Stomach smooth muscle (tissue), 2 donors: Measurements from ENCODE around the gene RPS21.
A peak's percentile ranks its signal among the peaks of the same experiment; 100 is the strongest.

Source experiments
- H3K27ac ChIP-seq: one replicate; pipeline ENCODE4 v1.7.0; 2013; ENCODE audit warnings: mild to moderate bottlenecking, low read length, inconsistent platforms
- H3K27me3 ChIP-seq, 2 donors: one replicate each; pipeline ENCODE4 v1.7.0; 2013; ENCODE audit warnings: low read length in 2 of 2; ENCODE audit not compliant: insufficient read depth in 2 of 2, control insufficient read depth in 1 of 2
- H3K36me3 ChIP-seq, 2 donors: one replicate each; pipeline ENCODE4 v1.7.0; 2013; ENCODE audit warnings: low read length in 2 of 2; ENCODE audit not compliant: control insufficient read depth in 2 of 2, insufficient read depth in 2 of 2
- H3K4me1 ChIP-seq: one replicate; pipeline ENCODE4 v1.7.0; 2013; ENCODE audit warnings: low read length; ENCODE audit not compliant: control insufficient read depth, insufficient read depth
- H3K4me3 ChIP-seq, 2 donors: one replicate each; pipeline ENCODE4 v1.7.0; 2013; ENCODE audit warnings: low read length in 2 of 2
- H3K9ac ChIP-seq, 2 donors: one replicate each; pipeline ENCODE4 v1.7.0; 2013; ENCODE audit warnings: low read length in 2 of 2, mild to moderate bottlenecking in 1 of 2
- H3K9me3 ChIP-seq, 2 donors: one replicate each; pipeline ENCODE4 v1.7.0; 2013; ENCODE audit warnings: low read length in 2 of 2; ENCODE audit not compliant: control insufficient read depth in 2 of 2
- donor health status: healthy.
- donor health status: Pancreatic carcinoma.

The RPS21 gene

GRCh38 chr20:62387219-62387913, 463 bp downstream of the RPS21 start:
- H3K27me3 ChIP-seq = no peaks in the 10 kb centered on the region
- H3K9ac ChIP-seq = peak overlapping the region; percentile 78 to 91
- peak overlapping the region; percentile 95 for H3K4me3 ChIP-seq
- H3K9me3 ChIP-seq = no peaks in the 10 kb centered on the region
- peaks cover 23% of the 10 kb centered on the region for H3K4me1 ChIP-seq
- H3K36me3 ChIP-seq = peaks cover 10 to 26% of the 10 kb centered on the region in 2 donors
- peak overlapping the region; percentile 85 for H3K27ac ChIP-seq

GRCh38 chr20:62387933-62388635, 1.2 kb downstream of the RPS21 start:
- H3K9me3 ChIP-seq = no peaks in the 10 kb centered on the region
- H3K4me1 ChIP-seq = peaks cover 20% of the 10 kb centered on the region
- no peaks in the 10 kb centered on the region for H3K27me3 ChIP-seq
- peak overlapping the region in 1 of 2 donors; percentile 91 for H3K9ac ChIP-seq
- no peak overlapping the region for H3K27ac ChIP-seq
- H3K36me3 ChIP-seq = peaks cover 15 to 28% of the 10 kb centered on the region in 2 donors
- H3K4me3 ChIP-seq = peak overlapping the region; percentile 95

DNA sequence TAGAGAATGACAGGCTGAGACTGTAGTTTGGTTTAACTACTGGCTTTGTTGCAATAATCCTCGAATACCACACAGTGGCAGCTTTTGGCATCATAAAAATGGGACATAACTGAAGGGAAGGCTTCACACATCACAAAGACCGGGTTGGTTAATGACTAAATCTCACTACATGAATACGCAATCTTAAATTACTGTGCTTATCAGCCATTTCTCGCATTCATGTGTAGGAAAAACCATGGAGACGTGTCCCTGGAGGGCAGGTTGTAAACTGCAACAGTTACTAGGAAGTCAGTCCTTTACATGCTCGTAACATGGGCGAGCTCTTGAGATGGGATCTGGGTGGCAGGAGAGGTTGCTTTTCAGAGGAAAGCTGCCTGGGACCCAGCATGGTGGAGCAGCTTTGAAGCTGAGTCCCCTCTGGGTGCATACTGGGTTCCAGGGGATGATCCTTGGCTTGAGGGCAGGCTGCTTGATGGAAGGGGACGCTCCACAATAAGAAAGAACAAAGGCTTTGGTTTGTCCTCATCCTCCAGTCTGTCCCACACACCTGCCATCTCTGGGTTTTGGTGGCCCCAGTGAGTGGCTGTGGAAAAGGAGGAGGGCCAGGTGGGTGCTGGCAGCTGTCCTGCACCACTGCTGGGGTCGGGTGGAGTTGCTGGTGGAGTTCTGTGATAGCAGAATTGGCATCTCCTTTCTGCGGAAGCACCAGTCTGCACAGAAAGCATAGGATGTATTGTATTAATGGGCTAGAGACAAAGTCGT, 2.1 kb downstream of the RPS21 start:
- H3K9me3 ChIP-seq = no peaks in the 10 kb centered on the region
- peaks cover 20% of the 10 kb centered on the region for H3K4me1 ChIP-seq
- no peak overlapping the region for H3K27ac ChIP-seq
- H3K36me3 ChIP-seq = peaks cover 16 to 35% of the 10 kb centered on the region in 2 donors
- no peak overlapping the region for H3K9ac ChIP-seq
- no peaks in the 10 kb centered on the region for H3K27me3 ChIP-seq
- H3K4me3 ChIP-seq = no peak overlapping the region

GRCh38 chr20:62389601-62390087, 2.7 kb downstream of the RPS21 start:
- Histone ChIP-seq H3K9ac (no peak overlapping the region), H3K9me3 (no peaks in the 10 kb centered on the region), H3K4me3 (no peak overlapping the region), H3K4me1 (peaks cover 20% of the 10 kb centered on the region), H3K27ac (no peak overlapping the region), H3K27me3 (no peaks in the 10 kb centered on the region), H3K36me3 (peaks cover 16 to 40% of the 10 kb centered on the region in 2 donors)

- no peaks in the 10 kb centered on the region for H3K9me3 ChIP-seq
- H3K4me3 ChIP-seq = no peak overlapping the region
- H3K9ac ChIP-seq = no peak overlapping the region
- no peaks in the 10 kb centered on the region for H3K27me3 ChIP-seq
- H3K4me1 ChIP-seq = peaks cover 18% of the 10 kb centered on the region
- no peak overlapping the region for H3K27ac ChIP-seq
- H3K36me3 ChIP-seq = peaks cover 16 to 40% of the 10 kb centered on the region in 2 donors
Observed at GRCh38 chr20:62390317-62391164, 3.6 kb downstream of the RPS21 start.

- Histone ChIP-seq H3K4me3 (no peak overlapping the region), H3K27ac (no peak overlapping the region), H3K4me1 (peaks cover 12% of the 10 kb centered on the region), H3K9me3 (no peaks in the 10 kb centered on the region), H3K9ac (no peak overlapping the region), H3K36me3 (peaks cover 16 to 40% of the 10 kb centered on the region in 2 donors), H3K27me3 (no peaks in the 10 kb centered on the region)
Observed at GRCh38 chr20:62391165-62392076, 4.5 kb downstream of the RPS21 start.

- H3K36me3 ChIP-seq = peaks cover 16 to 40% of the 10 kb centered on the region in 2 donors
- no peak overlapping the region for H3K9ac ChIP-seq
- no peak overlapping the region for H3K27ac ChIP-seq
- H3K4me3 ChIP-seq = no peak overlapping the region
- peaks cover 11% of the 10 kb centered on the region for H3K4me1 ChIP-seq
- H3K9me3 ChIP-seq = no peaks in the 10 kb centered on the region
- no peaks in the 10 kb centered on the region for H3K27me3 ChIP-seq
Observed at GRCh38 chr20:62392077-62392418, 5.1 kb downstream of the RPS21 start.

GRCh38 chr20:62392621-62393334, 5.9 kb downstream of the RPS21 start:
- H3K27ac ChIP-seq = no peak overlapping the region
- H3K9ac ChIP-seq = no peak overlapping the region

GRCh38 chr20:62393335-62393665, 6.4 kb downstream of the RPS21 start:
- H3K9me3 ChIP-seq = no peaks in the 10 kb centered on the region
- no peak overlapping the region for H3K9ac ChIP-seq
- no peak overlapping the region for H3K27ac ChIP-seq
- H3K4me3 ChIP-seq = no peak overlapping the region
- peaks cover under 1% of the 10 kb centered on the region for H3K4me1 ChIP-seq
- peaks cover 14 to 39% of the 10 kb centered on the region in 2 donors for H3K36me3 ChIP-seq
- H3K27me3 ChIP-seq = no peaks in the 10 kb centered on the region

More at GRCh38 chr20:62392621-62393334, 5.9 kb downstream of the RPS21 start:
- H3K4me1 ChIP-seq = peaks cover 6% of the 10 kb centered on the region
- no peaks in the 10 kb centered on the region for H3K27me3 ChIP-seq
- H3K9me3 ChIP-seq = no peaks in the 10 kb centered on the region
- no peak overlapping the region for H3K4me3 ChIP-seq
- H3K36me3 ChIP-seq = peaks cover 16 to 40% of the 10 kb centered on the region in 2 donors
